K562 (cell line): Measurements from ENCODE around the gene MGAT4B. TPM values are rescaled to one million over a fixed set of nuclear protein-coding genes. Genes with fewer than 3 reads are reported as not detected.

Experiments used
- BACH1 ChIP-seq: fragments of 200-800 bp; sonication (Bioruptor generic); IDR thresholded peaks from 2 replicates; pipeline ENCODE4 v1.6.1; 2016; ENCODE audit warnings: missing genetic modification characterization, missing compliant biosample characterization
- CBX8 ChIP-seq: fragments of 200-600 bp; sonication (generic); IDR thresholded peaks from 2 replicates; pipeline ENCODE4 v1.6.1; 2012; ENCODE audit warnings: borderline replicate concordance, mixed run types, low read depth, mild to moderate bottlenecking, moderate library complexity, mixed read lengths, low read length, control low read depth, inconsistent platforms; ENCODE audit not compliant: poor library complexity, severe bottlenecking; ENCODE audit errors: extremely low read depth
- DIDO1 ChIP-seq: fragments of 450-650 bp; IDR thresholded peaks from 2 replicates; pipeline ENCODE4 v1.6.1; 2016; ENCODE audit warnings: low read depth, missing biosample characterization, missing genetic modification characterization
- ESRRA ChIP-seq: fragments of 450-650 bp; IDR thresholded peaks from 2 replicates; pipeline ENCODE4 v1.6.1; 2014; ENCODE audit warnings: low read depth, mild to moderate bottlenecking, moderate library complexity, borderline replicate concordance
- ETV6 ChIP-seq, 3 experiments: fragments of 150-350 bp in 1 of 3; sonication (generic) in 1 of 3; formaldehyde crosslinking in 1 of 3; IDR thresholded peaks; 2 replicates each; pipeline versions ENCODE4 v1.6.1 to v1.8.0; 2014 to 2022; ENCODE audit warnings: borderline replicate concordance in 2 of 3, low read depth in 2 of 3, antibody characterized with exemption in 1 of 3, low read length in 1 of 3, mild to moderate bottlenecking in 1 of 3, missing genetic modification reagents in 1 of 3
- KDM1A ChIP-seq, 2 experiments: fragments of 450-650 bp; IDR thresholded peaks; 2 replicates each; pipeline ENCODE4 v1.6.1; 2016; ENCODE audit warnings: mild to moderate bottlenecking in 2 of 2
- KDM2B ChIP-seq: fragments of 250-450 bp; sonication (Bioruptor Pico); IDR thresholded peaks from 2 replicates; pipeline ENCODE4 v1.8.0; 2021; ENCODE audit warnings: mild to moderate bottlenecking, moderate library complexity
- KDM5B ChIP-seq: fragments of 200-600 bp; sonication (generic); IDR thresholded peaks from 2 replicates; pipeline ENCODE4 v1.6.1; 2012; ENCODE audit warnings: low read depth, mild to moderate bottlenecking, moderate library complexity, low read length, control low read depth, inconsistent platforms; ENCODE audit not compliant: insufficient replicate concordance
- RBM22 ChIP-seq: fragments of 200-400 bp; formaldehyde crosslinking; IDR thresholded peaks from 2 replicates; pipeline ENCODE4 v1.6.1; 2018; ENCODE audit warnings: low read length, low read depth; ENCODE audit not compliant: poor library complexity, severe bottlenecking
- ZNF134 ChIP-seq: fragments of 250-450 bp; sonication (Bioruptor Pico); conservative IDR thresholded peaks from 2 replicates; pipeline ENCODE4 v1.4.0; 2020
- ZNF584 ChIP-seq: fragments of 200-800 bp; sonication (Bioruptor generic); IDR thresholded peaks from 2 replicates; pipeline ENCODE4 v1.6.1; 2016; ENCODE audit warnings: low read depth, mild to moderate bottlenecking, missing genetic modification characterization, missing compliant biosample characterization
- polyA plus RNA-seq, 8 experiments: library from polyadenylated mRNA; depleted of rRNA in 4 of 8; stranded (reverse) in 5 of 8; unstranded in 3 of 8; fragments of >200 nt; fragmentation: Nextera tagmentation in 2 of 8; fragmentation: Illumina TruSeq in 1 of 8; extraction: Ambion mirVana in 2 of 8; extraction: Trizol in 1 of 8; gene quantifications; 2 replicates each; pipeline versions ENCODE4 v1.2.1 to v1.2.3, GENCODE V29; 2011 to 2014; ENCODE audit warnings: inconsistent platforms in 1 of 8, missing spikeins in 1 of 8
- total RNA-seq, 7 experiments: library from RNA; depleted of rRNA in 6 of 7; stranded (reverse); fragments of >200 nt in 6 of 7; fragmentation: Illumina TruSeq in 2 of 7; extraction: Trizol in 2 of 7; gene quantifications; 2 replicates each; pipeline versions ENCODE4 v1.2.1 to v1.2.3, GENCODE V29; 2011 to 2021; ENCODE audit warnings: low replicate concordance in 1 of 7
- TF ChIP-seq, protein P1 (sequence below): sonication (generic); formaldehyde crosslinking; IDR thresholded peaks from 2 replicates; pipeline ENCODE4 v1.8.0; 2023; ENCODE audit warnings: missing genetic modification reagents, mild to moderate bottlenecking, borderline replicate concordance
- TF ChIP-seq, protein P2 (sequence below): sonication (generic); formaldehyde crosslinking; IDR thresholded peaks from 2 replicates; pipeline ENCODE4 v1.8.0; 2022; ENCODE audit warnings: mild to moderate bottlenecking, missing genetic modification reagents, borderline replicate concordance
- TF ChIP-seq, protein P3 (sequence below): IDR thresholded peaks from 3 replicates; pipeline ENCODE4 v1.6.1; 2011; ENCODE audit warnings: borderline replicate concordance, mild to moderate bottlenecking; ENCODE audit not compliant: insufficient read length, insufficient read depth
- TF ChIP-seq, protein P4 (sequence below): fragments of 250-450 bp; sonication (Bioruptor Pico); IDR thresholded peaks from 2 replicates; pipeline ENCODE4 v1.4.0; 2020

MGAT4B gene
- total and polyA plus RNA-seq, 9 of the 15 experiments (the other 6 are each of a cell fraction or from before 2014, with no cell fraction given) = 0.34 to 133 (median 75.4) TPM

DNA sequence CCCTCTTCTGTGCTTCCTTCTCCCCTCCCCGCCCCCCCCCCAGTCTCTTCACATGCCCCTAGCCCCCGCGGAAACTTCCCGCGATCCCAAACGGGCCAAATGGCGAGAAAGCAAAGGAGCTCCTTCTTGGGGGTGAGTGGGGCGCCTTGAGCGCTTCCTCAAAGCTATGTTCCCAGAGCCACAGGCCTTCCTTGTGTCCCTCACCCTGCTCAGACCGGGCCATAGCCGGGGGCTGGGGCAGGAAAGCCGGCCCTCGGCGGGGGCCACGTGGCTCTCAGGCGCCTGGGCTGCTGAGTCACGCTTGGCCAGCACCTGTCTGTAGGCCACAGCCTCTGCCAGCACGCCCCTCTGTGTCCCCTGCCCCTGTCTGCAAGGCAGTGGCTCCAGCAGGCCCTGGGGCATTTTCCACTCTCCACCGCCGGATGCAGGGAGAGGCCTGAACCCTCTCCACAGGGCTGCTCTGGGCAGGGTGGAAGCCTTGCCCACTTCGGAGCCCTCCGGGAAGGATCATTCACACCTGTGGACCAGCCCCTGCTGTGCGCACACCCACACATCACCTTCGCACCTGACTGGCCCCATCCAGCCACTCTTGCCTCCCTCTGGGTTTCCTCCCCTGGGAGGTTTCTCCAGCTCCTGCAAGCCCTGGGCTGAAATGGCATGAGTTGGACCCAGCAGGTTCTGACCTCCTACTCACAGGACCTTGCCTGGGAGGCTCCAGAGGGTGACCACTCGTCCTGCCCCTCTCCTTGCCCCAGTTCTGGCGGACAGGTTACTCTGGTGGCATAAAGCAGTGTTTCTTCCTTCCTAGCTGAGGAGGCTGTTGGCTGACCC lies 12.8 kb upstream of the MGAT4B start (continued):
- TF ChIP-seq, protein P1, sequence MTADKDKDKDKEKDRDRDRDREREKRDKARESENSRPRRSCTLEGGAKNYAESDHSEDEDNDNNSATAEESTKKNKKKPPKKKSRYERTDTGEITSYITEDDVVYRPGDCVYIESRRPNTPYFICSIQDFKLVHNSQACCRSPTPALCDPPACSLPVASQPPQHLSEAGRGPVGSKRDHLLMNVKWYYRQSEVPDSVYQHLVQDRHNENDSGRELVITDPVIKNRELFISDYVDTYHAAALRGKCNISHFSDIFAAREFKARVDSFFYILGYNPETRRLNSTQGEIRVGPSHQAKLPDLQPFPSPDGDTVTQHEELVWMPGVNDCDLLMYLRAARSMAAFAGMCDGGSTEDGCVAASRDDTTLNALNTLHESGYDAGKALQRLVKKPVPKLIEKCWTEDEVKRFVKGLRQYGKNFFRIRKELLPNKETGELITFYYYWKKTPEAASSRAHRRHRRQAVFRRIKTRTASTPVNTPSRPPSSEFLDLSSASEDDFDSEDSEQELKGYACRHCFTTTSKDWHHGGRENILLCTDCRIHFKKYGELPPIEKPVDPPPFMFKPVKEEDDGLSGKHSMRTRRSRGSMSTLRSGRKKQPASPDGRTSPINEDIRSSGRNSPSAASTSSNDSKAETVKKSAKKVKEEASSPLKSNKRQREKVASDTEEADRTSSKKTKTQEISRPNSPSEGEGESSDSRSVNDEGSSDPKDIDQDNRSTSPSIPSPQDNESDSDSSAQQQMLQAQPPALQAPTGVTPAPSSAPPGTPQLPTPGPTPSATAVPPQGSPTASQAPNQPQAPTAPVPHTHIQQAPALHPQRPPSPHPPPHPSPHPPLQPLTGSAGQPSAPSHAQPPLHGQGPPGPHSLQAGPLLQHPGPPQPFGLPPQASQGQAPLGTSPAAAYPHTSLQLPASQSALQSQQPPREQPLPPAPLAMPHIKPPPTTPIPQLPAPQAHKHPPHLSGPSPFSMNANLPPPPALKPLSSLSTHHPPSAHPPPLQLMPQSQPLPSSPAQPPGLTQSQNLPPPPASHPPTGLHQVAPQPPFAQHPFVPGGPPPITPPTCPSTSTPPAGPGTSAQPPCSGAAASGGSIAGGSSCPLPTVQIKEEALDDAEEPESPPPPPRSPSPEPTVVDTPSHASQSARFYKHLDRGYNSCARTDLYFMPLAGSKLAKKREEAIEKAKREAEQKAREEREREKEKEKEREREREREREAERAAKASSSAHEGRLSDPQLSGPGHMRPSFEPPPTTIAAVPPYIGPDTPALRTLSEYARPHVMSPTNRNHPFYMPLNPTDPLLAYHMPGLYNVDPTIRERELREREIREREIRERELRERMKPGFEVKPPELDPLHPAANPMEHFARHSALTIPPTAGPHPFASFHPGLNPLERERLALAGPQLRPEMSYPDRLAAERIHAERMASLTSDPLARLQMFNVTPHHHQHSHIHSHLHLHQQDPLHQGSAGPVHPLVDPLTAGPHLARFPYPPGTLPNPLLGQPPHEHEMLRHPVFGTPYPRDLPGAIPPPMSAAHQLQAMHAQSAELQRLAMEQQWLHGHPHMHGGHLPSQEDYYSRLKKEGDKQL (CRISPR knock-in tag) = no peak
- TF ChIP-seq KDM5B (no peak), BACH1 (tag) (peak; percentile 95), CBX8 (no peak), KDM1A (IDR thresholded peaks at IDR 0.05) (no peak), ZNF584 (peak; percentile 89), DIDO1 (no peak), ZNF134 (peak; percentile 72; the same call in 1 of the 2 replicates), KDM2B (CRISPR knock-in tag) (no peak), ETV6 (IDR thresholded peaks at IDR 0.05; ENCODE audit: borderline replicate concordance in 1 of 2, low read depth in 2 of 2, low read length in 1 of 2) (no peak), ETV6 (CRISPR knock-in tag; IDR thresholded peaks at IDR 0.05; ENCODE audit: borderline replicate concordance) (no peak), ESRRA (no peak), RBM22 (no peak)
- TF ChIP-seq, protein P2, sequence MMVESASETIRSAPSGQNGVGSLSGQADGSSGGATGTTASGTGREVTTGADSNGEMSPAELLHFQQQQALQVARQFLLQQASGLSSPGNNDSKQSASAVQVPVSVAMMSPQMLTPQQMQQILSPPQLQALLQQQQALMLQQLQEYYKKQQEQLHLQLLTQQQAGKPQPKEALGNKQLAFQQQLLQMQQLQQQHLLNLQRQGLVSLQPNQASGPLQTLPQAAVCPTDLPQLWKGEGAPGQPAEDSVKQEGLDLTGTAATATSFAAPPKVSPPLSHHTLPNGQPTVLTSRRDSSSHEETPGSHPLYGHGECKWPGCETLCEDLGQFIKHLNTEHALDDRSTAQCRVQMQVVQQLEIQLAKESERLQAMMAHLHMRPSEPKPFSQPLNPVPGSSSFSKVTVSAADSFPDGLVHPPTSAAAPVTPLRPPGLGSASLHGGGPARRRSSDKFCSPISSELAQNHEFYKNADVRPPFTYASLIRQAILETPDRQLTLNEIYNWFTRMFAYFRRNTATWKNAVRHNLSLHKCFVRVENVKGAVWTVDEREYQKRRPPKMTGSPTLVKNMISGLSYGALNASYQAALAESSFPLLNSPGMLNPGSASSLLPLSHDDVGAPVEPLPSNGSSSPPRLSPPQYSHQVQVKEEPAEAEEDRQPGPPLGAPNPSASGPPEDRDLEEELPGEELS (CRISPR knock-in tag) = no peak
- TF ChIP-seq, protein P3, sequence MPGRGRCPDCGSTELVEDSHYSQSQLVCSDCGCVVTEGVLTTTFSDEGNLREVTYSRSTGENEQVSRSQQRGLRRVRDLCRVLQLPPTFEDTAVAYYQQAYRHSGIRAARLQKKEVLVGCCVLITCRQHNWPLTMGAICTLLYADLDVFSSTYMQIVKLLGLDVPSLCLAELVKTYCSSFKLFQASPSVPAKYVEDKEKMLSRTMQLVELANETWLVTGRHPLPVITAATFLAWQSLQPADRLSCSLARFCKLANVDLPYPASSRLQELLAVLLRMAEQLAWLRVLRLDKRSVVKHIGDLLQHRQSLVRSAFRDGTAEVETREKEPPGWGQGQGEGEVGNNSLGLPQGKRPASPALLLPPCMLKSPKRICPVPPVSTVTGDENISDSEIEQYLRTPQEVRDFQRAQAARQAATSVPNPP = no peak
- TF ChIP-seq, protein P4, sequence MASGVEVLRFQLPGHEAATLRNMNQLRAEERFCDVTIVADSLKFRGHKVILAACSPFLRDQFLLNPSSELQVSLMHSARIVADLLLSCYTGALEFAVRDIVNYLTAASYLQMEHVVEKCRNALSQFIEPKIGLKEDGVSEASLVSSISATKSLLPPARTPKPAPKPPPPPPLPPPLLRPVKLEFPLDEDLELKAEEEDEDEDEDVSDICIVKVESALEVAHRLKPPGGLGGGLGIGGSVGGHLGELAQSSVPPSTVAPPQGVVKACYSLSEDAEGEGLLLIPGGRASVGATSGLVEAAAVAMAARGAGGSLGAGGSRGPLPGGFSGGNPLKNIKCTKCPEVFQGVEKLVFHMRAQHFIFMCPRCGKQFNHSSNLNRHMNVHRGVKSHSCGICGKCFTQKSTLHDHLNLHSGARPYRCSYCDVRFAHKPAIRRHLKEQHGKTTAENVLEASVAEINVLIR (CRISPR knock-in tag) = peak; percentile 56; the same call in 1 of the 2 replicates
